Mesodermal cell (in vitro differentiated cells): Measurements from ENCODE around the gene DIS3L.
"Not testable (repeated sequence)": the region's sequence is repeated elsewhere in the genome, so short reads cannot be mapped to it uniquely, and the experiment has no call there.

ENCODE experiments used
- H3K27ac ChIP-seq: 2 replicates; pipeline ENCODE4 v1.7.0; 2013; ENCODE audit warnings: mild to moderate bottlenecking, low read depth, low read length, moderate library complexity; ENCODE audit not compliant: severe bottlenecking
- H3K36me3 ChIP-seq: 2 replicates; pipeline ENCODE4 v1.7.1; 2013; ENCODE audit warnings: mild to moderate bottlenecking, low read length, moderate library complexity; ENCODE audit not compliant: control insufficient read depth, insufficient read depth
- H3K4me1 ChIP-seq: one replicate; pipeline ENCODE4 v1.7.1; 2013; ENCODE audit warnings: mild to moderate bottlenecking, low read length; ENCODE audit not compliant: insufficient read depth, control insufficient read depth, poor library complexity, severe bottlenecking
- H3K4me3 ChIP-seq: 2 replicates; pipeline ENCODE4 v1.7.0; 2013; ENCODE audit warnings: low read length, control low read depth, mild to moderate bottlenecking; ENCODE audit not compliant: insufficient read depth, poor library complexity, severe bottlenecking; ENCODE audit errors: extremely low read depth
- H3K9me3 ChIP-seq: 2 replicates; pipeline ENCODE4 v1.7.1; 2013; ENCODE audit warnings: mild to moderate bottlenecking, low read length, moderate library complexity; ENCODE audit not compliant: control insufficient read depth
- WGBS, 2 experiments: methylation state at CpG; one replicate each; pipeline ENCODE4 v1.1.5; 2013; ENCODE audit warnings: missing lambda C conversion rate in 2 of 2; ENCODE audit not compliant: insufficient coverage in 2 of 2; 5-methylcytosine and 5-hydroxymethylcytosine counted together

The DIS3L gene

GRCh38 chr15:66323312-66323928 lies 30.1 kb downstream of the DIS3L start:
- whole genome bisulfite sequencing, 2 experiments = 77 to 92% methylated on average over 4 to 10 of the region's 12 CpGs

GRCh38 chr15:66326051-66326450 lies 32.7 kb downstream of the DIS3L start:
- Histone ChIP-seq H3K4me1 (no peaks in the 10 kb centered on the region), H3K36me3 (peaks cover 56% of the 10 kb centered on the region), H3K4me3 (no peak overlapping the region), H3K9me3 (no peaks in the 10 kb centered on the region), H3K27ac (no peak overlapping the region)
- WGBS, 2 experiments = 97 to 100% methylated on average over 8 of the region's 11 CpGs

More at GRCh38 chr15:66323312-66323928, 30.1 kb downstream of the DIS3L start:
- Histone ChIP-seq H3K36me3 (peaks cover 52% of the 10 kb centered on the region), H3K9me3 (no peaks in the 10 kb centered on the region), H3K4me1 (no peaks in the 10 kb centered on the region), H3K27ac (no peak overlapping the region), H3K4me3 (no peak overlapping the region)

- WGBS, 2 experiments = 95 to 96% methylated on average over 4 of the region's 4 CpGs
These were observed 34.4 kb downstream of the DIS3L start for GRCh38 chr15:66327736-66328135.

GRCh38 chr15:66328771-66329170 lies 35.4 kb downstream of the DIS3L start:
- 96 to 98% methylated on average over 11 of the region's 14 CpGs for WGBS, 2 experiments

More at GRCh38 chr15:66327736-66328135, 34.4 kb downstream of the DIS3L start:
- Histone ChIP-seq H3K27ac (no peak overlapping the region), H3K4me3 (no peak overlapping the region), H3K4me1 (no peaks in the 10 kb centered on the region), H3K36me3 (peaks cover 57% of the 10 kb centered on the region), H3K9me3 (no peaks in the 10 kb centered on the region)

GRCh38 chr15:66348530-66348929 lies 55.2 kb downstream of the DIS3L start:
- H3K4me1 ChIP-seq, H3K4me3 ChIP-seq, H3K9me3 ChIP-seq, H3K27ac ChIP-seq: not testable (repeated sequence)
- WGBS, 2 experiments = 54 to 71% methylated on average over 3 to 5 of the region's 5 CpGs
- peaks cover 55% of the 10 kb centered on the region for H3K36me3 ChIP-seq

More at GRCh38 chr15:66328771-66329170, 35.4 kb downstream of the DIS3L start:
- Histone ChIP-seq H3K4me1 (no peaks in the 10 kb centered on the region), H3K36me3 (peaks cover 64% of the 10 kb centered on the region), H3K4me3 (no peak overlapping the region), H3K27ac (no peak overlapping the region), H3K9me3 (no peaks in the 10 kb centered on the region)

- Histone ChIP-seq H3K9me3 (peaks cover 4% of the 10 kb centered on the region), H3K4me3 (peak overlapping the region; percentile 65), H3K27ac (peak overlapping the region; percentile 13), H3K36me3 (peaks cover 10% of the 10 kb centered on the region), H3K4me1 (no peaks in the 10 kb centered on the region)
- 10 to 16% methylated on average over 11 to 12 of the region's 12 CpGs for WGBS, 2 experiments
These were observed 62.6 kb downstream of the DIS3L start for GRCh38 chr15:66356077-66356358.

- Histone ChIP-seq H3K4me3 (peak within 1 kb of the TSS; percentile 65), H3K27ac (peak within 1 kb of the TSS; percentile 13), H3K4me1 (no peaks in the 10 kb centered on the region), H3K36me3 (peaks cover 8% of the 10 kb centered on the region), H3K9me3 (peaks cover 4% of the 10 kb centered on the region)
- 7 to 9% methylated on average over 27 to 39 of the region's 51 CpGs for WGBS, 2 experiments
These were observed 63.2 kb downstream of the DIS3L start, which contains the start of gene TIPIN for GRCh38 chr15:66356359-66357236. Gene TIPIN, minus strand, starts transcription at chr15:66356685. Its CDS starts 3,738 bp downstream, at chr15:66352947.

GRCh38 chr15:66359740-66360139 lies 66.4 kb downstream of the DIS3L start:
- peaks cover 4% of the 10 kb centered on the region for H3K9me3 ChIP-seq
- WGBS, 2 experiments = 91 to 96% methylated on average over 5 of the region's 7 CpGs
- H3K4me1 ChIP-seq = peaks cover 2% of the 10 kb centered on the region
- no peaks in the 10 kb centered on the region for H3K36me3 ChIP-seq
- no peak overlapping the region for H3K27ac ChIP-seq
- no peak overlapping the region for H3K4me3 ChIP-seq

- H3K36me3 ChIP-seq = not testable (repeated sequence)
- WGBS, 2 experiments = 91 to 93% methylated on average over 8 to 9 of the region's 15 CpGs
These were observed 68.5 kb downstream of the DIS3L start for GRCh38 chr15:66361745-66362460.

GRCh38 chr15:66362776-66363175 lies 69.4 kb downstream of the DIS3L start:
- Histone ChIP-seq H3K4me1 (peaks cover 8% of the 10 kb centered on the region), H3K36me3 (no peaks in the 10 kb centered on the region), H3K27ac (no peak overlapping the region), H3K9me3 (no peaks in the 10 kb centered on the region), H3K4me3 (no peak overlapping the region)
- 88 to 100% methylated on average over 1 of the region's 1 CpG for WGBS, 2 experiments

More at GRCh38 chr15:66361745-66362460, 68.5 kb downstream of the DIS3L start:
- not testable (repeated sequence) for H3K4me1 ChIP-seq, H3K9me3 ChIP-seq, H3K4me3 ChIP-seq, H3K27ac ChIP-seq
